Retinal pigment epithelial cell (primary cell): ENCODE data around the gene LSM11.

ENCODE experiments used
- DNase-seq: peaks from one replicate; pipeline ENCODE4 v3.0.0-alpha.2; 2010; ENCODE audit warnings: low read depth
- H3K4me3 ChIP-seq: 2 replicates; pipeline ENCODE4 v1.5.1; 2011; ENCODE audit warnings: mild to moderate bottlenecking, low read length, control low read depth, moderate library complexity
- CTCF ChIP-seq: conservative IDR thresholded peaks from 2 replicates; pipeline ENCODE4 v1.5.1; 2011; ENCODE audit warnings: low read depth, low read length, control low read depth, inconsistent platforms

Gene LSM11

DNA sequence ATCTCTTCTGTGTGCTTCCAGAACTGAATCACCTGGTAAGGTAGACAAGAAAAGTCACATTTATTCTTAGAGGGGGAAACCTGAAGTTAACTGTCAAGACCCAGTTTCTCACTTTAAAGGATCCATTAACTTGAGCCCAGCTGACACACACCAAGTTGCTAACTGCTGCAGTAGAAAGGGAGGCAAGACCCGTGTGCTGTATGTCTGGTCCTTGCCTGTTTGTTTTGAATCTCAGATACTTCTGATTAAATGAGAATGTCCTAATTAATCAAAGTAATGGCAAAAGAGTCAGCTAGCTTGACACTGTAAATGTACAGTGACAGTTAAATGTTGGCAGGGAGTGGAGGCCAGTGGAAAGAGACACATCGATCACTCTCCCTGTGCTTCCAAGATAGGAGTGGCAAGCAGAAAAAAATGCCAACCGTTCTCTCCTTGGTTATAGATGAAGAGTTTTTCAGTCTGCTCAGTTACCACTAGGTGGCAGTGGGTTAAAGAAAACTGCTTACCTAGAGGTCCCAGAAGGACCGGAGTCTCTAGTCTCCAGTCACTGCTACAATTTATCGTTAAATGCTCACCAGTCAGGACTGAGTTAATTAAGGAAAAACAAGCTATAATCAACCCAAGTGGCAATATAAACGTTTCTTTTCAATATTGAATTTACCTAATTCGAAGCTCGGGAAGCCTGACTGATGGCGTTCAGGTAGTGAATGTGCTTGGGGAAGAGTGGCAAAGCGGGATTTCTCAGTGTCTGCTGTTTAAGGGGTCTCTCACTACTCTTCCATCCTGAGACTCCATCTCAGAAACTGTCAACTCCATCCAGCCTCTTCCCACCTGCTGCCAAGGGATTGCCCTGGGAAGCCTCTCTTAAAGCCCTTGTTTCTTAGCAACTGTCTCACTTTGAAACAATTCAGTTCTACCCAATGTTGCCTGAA, 18.4 kb downstream of the LSM11 start:
- peak; percentile 40 for DNase-seq
- no peak overlapping the region for H3K4me3 ChIP-seq
- TF ChIP-seq CTCF, result peak; percentile 82

DNA sequence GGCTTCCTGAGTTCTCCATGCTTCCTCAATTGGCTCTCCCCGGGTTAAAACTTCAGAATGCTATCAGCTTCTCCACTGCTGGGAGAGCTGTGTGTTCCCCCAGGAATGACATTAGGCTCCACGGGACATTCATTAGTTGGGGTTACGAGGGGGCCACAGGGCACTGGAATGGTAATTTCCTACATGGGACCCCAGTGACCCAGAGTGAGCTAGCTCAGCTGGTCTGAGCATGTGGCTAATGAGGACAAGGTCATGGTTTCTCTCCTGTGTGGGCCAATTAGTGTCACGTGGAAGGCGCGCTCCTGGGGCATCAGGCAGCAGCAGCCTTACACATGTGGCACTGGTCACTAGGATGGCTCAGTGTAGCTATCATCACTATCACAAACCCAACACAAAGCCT, 21.0 kb downstream of the LSM11 start:
- no peak overlapping the region for H3K4me3 ChIP-seq
- no peak for TF ChIP-seq CTCF
- no peak for DNase-seq

DNA sequence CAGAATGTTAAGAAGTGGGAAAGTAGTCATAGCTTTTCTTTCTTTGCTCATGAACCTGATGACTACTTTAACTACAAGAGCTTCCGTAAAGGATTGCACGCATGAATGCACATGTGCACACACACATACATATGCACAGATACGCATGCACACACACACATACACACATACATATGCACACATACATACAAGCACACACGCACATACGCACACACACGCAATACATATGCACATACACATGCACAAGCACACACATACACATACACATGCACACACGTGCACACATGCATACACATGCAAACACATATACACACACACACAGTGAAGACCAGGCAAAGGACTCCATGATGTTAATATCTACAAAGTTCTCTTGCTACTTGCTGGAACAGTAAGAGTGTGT, 22.9 kb downstream of the LSM11 start:
- TF ChIP-seq CTCF, result no peak
- DNase-seq, result no peak
- H3K4me3 ChIP-seq, result no peak overlapping the region

- no peak for DNase-seq
- no peak overlapping the region for H3K4me3 ChIP-seq
- TF ChIP-seq CTCF, result no peak
Observed at GRCh38 chr5:157766902-157767301, 23.4 kb downstream of the LSM11 start.

DNA sequence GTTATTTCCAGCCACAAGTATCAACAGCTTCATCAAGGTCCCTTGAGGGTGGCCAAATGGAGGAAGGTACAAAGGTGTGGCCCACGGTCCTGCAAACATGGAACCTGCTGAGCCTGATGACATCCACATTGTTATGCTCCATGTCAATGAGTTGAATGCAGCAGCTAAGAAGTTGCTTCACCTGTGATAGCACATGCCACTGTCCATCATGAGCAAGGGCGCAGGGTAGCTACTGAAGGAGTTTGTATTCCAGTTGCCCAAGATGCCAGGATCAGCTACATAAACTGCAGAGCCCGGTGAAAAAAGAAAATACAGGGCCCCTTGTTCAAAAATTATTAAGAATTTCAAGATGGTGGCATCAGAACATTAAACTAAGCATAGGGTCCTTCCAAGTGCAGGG, 24.2 kb downstream of the LSM11 start:
- no peak for TF ChIP-seq CTCF

GRCh38 chr5:157770665-157771064, 27.2 kb downstream of the LSM11 start:
- no peak for TF ChIP-seq CTCF
- no peak for DNase-seq
- no peak overlapping the region for H3K4me3 ChIP-seq

More for the DNA sequence above, 24.2 kb downstream of the LSM11 start:
- DNase-seq, result no peak
- no peak overlapping the region for H3K4me3 ChIP-seq

DNA sequence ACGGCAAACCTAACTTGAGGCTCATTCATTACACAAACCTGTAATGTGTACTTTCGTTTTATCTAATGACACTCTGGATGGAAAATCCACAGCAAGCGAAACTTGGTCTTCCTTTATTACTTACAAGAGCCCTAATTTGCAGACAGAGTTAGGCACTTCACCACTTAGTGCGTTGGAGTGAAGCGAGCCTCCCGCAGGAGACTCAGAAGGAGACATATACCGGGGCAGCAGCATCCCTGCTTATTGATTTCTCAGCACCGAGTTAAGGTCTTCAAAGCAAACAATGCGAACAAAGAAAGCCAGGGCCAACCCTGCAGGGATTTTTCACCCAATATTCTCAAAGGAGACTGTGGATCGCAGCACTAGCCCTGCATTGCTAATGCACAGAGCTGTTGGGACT, 28.6 kb downstream of the LSM11 start:
- DNase-seq, result no peak
- TF ChIP-seq CTCF, result no peak
- no peak overlapping the region for H3K4me3 ChIP-seq
